SIG-M5 (cell line): ENCODE results near the gene RWDD2A.
"Not testable (repeated sequence)": the region's sequence is repeated elsewhere in the genome, so short reads cannot be mapped to it uniquely, and the experiment has no call there.

ENCODE experiments used
- DNase-seq: peaks from one replicate; lab custom pipeline; 2025; lab: John Stamatoyannopoulos, UW

The RWDD2A gene

GRCh38 chr6:83192871-83193746 lies at the start of gene RWDD2A, which contains the start of gene PGM3:
Gene RWDD2A, plus strand, starts transcription at chr6:83193357. Its CDS starts 1,095 bp downstream, at chr6:83194452.
Gene PGM3, minus strand, starts transcription at chr6:83193265. Its CDS starts 2,253 bp downstream, at chr6:83191012.
- peak; percentile 37 for DNase-seq

DNA sequence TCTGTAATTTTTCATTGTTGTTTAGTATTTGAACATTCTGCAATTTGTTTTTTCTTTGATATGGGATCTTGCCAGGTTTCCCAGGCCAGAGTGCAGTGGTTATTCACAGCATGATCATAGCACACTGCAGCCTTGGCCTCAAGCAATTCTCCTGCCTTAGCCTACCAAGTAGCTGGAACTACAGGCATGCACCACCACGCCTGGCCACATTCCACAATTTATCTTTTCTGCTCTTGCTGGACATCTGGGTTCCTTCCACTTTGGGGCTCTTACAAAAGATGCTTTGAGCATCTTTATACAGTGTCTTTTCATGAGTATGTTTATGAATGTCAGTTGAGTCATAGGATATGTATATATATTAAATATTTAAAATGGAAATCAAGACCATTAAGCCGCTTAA lies 42.0 kb upstream of the RWDD2A start:
- DNase-seq, result no peak

DNA sequence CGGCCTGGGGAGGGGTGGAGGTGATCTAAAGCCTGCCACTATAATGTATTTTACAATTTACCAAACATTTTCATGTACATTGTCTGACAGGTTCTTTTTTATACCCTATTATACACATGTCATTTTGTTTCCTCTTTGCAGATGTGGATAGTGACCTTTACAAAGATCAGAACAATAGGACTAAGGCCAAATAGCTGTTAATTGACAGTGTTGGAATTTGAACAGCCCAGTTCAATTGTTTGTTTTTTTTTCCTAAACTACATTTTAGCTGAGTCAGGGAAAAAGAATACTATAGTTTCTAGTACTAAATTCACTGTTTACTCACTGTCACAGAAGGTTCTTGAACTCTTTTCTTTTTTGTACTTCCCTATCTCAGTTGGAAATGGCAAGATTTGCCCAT lies 40.2 kb upstream of the RWDD2A start:
- no peak for DNase-seq

GRCh38 chr6:83153883-83154521 lies 39.2 kb upstream of the RWDD2A start:
- DNase-seq, result no peak

- DNase-seq, result no peak
Observed at GRCh38 chr6:83155794-83156193, 37.4 kb upstream of the RWDD2A start.

- DNase-seq, result no peak
Observed at GRCh38 chr6:83160167-83160566, 33.0 kb upstream of the RWDD2A start.

GRCh38 chr6:83167726-83168278 lies 25.4 kb upstream of the RWDD2A start:
- no peak for DNase-seq

DNA sequence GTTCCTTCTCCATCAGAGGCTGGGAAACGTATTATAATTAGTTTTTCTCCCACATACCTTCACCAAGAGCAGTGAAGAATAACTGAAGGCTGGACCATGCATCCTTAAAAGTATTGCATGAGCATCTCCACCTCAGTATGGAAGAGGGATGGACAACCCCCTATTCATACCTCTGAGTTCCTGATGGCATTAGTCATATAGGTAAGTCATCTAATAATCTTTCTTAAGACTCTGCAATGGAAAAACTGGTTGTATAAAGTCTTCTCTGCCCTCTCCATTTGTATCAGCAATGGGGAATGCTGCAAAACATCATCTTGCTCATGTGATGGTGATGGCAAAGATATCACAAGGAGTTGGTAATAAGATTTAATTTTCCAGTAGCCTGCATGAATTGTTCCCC lies 24.6 kb upstream of the RWDD2A start:
- no peak for DNase-seq

- no peak for DNase-seq
Observed at GRCh38 chr6:83169106-83169505, 24.1 kb upstream of the RWDD2A start.

GRCh38 chr6:83169511-83169910 lies 23.6 kb upstream of the RWDD2A start:
- no peak for DNase-seq

GRCh38 chr6:83176246-83176645 lies 16.9 kb upstream of the RWDD2A start:
- DNase-seq, result no peak

GRCh38 chr6:83180426-83180950 lies 12.7 kb upstream of the RWDD2A start:
- DNase-seq, result no peak

- DNase-seq, result no peak
Observed at GRCh38 chr6:83182114-83182513, 11.0 kb upstream of the RWDD2A start.

- DNase-seq, result no peak
Observed at GRCh38 chr6:83183082-83183828, 9.9 kb upstream of the RWDD2A start.

DNA sequence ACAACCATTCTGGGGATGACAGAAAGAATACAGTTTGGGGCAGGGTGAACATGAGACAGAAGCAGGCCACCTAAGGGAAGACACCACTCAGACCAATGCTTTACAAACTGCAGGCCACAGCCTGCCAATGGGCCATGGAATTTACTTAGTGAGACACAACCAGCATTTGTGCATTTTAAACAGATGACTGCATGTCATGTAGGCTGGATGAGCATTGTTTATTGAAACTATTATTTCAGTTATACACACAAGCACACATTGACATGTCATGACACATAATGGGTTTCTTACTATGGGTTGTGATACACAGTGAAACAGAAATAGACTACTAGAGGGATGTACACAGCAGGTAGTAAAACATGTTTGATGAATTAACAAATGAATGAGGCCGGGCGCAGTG lies 8.1 kb upstream of the RWDD2A start:
- no peak for DNase-seq

DNA sequence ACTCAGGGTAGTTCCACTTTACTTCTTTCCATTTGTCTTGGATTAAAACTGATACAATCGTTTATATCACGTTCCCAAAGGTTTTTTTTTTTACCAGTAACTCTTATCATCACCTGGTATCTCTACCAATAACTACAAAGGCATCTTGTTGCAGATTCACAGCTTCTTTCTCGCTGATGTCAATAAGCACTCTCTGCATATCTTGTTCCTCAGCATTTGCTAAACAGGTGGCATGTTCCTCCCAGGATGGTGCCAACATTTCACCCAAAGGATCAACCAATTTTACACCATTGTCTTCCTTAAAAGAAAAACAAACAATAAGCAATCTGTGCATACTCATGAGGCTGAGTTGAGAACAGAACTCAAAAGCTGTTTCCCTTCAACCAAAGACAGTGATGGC lies 4.7 kb upstream of the RWDD2A start:
- DNase-seq, result no peak

GRCh38 chr6:83190626-83191025 lies 2.5 kb upstream of the RWDD2A start:
- DNase-seq, result no peak

DNA sequence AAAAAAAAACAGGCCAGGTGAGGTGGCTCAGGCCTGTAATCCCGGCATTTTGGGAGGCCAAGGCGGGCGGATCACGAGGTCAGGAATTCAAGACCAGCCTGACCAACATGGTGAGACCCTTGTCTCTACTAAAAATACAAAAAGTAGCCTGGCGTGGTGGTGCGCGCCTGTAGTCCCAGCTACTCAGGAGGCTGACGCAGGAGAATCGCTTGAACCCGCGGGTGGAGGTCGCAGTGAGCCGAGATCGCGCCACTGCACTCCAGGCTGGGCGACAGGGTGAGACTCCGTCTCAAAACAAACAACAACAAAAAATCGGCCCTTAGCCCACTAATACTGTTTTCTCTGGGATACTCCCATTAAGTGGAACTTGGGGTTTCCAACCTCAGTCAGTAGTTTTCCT lies 1.2 kb upstream of the RWDD2A start:
- DNase-seq, result not testable (repeated sequence)

- no peak for DNase-seq
Observed at GRCh38 chr6:83192456-83192855, 701 bp upstream of the RWDD2A start.

DNA sequence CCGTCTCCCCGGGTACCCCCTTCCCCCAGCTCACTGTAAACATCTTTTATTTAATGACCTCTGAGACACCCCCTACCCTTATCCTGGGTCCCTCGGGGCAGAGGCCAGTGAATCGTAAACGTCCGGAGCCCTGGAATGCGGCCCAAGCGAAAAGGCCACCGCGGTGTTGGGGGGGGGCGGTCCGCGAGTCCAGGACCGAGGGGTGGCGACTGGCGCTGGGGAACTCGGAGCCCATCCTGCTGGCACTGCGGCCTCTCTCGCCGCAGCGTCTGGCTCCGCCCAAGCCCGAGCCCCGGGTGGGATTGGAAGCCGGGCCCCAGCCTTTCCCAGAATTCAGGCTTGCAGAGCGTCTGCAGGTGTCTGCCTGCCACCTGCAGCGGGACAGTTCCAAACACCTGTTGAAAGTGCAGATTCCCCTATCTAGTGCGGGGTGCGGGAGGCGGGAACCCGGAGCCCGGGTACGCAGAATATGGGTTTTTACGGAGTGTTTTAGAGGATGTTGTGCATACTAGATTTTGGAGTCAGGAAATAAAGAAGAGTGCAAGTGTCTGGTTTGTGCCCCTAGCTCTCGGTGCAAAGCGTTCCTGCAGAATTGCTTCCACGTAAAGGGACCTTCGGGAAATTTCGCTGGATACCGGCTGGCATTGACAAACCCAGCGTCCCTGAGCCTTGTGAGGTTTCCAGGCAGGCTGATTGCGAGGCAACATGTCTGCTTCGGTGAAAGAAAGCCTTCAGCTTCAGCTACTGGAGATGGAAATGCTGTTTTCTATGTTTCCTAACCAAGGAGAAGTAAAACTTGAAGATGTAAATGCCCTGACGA lies 800 bp downstream of the RWDD2A start:
- DNase-seq, result no peak

GRCh38 chr6:83198486-83199172 lies 5.5 kb downstream of the RWDD2A start:
- DNase-seq, result no peak
